ENCODE results near the gene COP1.
"Not testable (repeated sequence)": the region's sequence is repeated elsewhere in the genome, so short reads cannot be mapped to it uniquely, and the experiment has no call there.

COP1 gene

DNA sequence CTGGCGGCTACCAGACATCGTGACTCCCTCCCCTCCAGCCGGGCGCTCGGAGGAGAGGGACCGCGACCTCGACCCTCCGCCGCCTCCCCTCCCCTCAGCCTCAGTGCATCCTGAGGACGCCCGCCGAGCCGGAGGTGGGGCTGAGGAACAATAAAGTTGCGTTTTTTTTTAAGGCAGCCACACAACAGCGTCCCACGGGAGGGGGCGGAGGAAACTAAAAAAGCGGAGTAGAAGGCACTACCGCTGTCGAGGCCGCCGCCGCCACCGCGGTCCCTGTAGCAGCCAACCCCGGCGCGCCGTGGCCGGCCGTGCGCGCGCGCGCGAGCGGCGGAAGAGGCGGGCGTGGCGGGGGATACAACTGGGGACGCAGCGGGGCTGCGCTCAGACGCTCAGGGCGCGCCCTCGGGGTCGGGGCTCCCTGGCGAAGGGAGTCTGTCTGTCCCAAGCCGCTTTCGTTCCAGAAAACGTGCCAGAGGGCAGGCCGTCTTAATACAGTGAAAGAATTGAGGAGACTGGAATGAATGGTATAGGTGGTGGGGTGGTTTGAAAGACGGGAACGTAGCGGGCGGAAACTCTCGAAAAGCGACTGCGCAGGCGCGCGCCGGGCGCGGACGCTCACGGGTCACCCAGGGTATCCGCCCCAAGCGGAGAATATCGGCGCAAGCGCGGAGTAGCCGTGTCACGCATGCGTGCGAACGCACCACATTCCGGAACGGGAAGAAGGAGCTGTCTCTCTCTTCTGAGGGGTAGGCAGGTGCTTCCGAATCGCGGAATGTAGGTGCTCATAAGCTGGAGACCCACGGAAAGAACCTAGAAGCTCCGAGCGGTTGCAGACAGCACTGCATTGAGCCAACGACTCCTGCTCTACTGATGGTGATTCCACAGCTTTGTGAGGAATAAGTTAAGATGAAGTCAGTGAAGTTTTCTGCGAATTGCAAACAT, at the start of gene COP1:
COP1 (minus strand) TSS at position 326 of the 942 bp plus-strand sequence; CDS start at position 18, 308 bp downstream.
- Histone ChIP-seq H3K27me3 (ENCODE audit: low read depth) (no peaks in the 10 kb centered on the region), H3K36me3 (replicated peaks) (peaks cover 3% of the 10 kb centered on the region; the same call in 1 of the 2 replicates), H3K9me3 (no peaks in the 10 kb centered on the region), H3K4me3 (peak within 1 kb of the TSS; percentile 89), H3K4me1 (peaks cover 11% of the 10 kb centered on the region)
- in situ Hi-C loops (cut with MboI; ENCODE audit: low sequenced_read_pairs), result no loop called here
- DNase-seq (ENCODE audit: low spot score in 2 of 2), result peak; percentile 93 to 96

DNA sequence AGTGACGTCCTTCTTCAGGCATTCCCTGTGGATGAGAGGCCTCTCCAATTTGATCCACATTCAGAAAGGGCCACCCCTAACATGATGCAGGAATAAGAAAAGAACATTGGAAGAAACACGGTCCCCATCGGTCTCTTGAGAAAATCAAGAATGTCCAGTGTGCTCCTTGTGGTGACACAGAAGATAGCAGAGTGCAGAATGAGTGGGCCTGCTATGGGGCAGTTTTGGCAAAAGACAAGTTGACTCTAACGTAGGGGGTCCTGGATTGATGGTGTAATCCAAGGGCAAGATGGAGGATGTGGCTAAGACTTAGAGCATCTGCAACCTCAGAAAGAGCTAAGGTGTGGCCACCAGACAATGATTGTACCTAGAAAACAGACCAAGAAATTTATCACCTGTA, 45.1 kb upstream of the COP1 start:
- DNase-seq (ENCODE audit: low spot score in 2 of 2), result no peak
- Histone ChIP-seq H3K4me3 (no peak overlapping the region), H3K9me3 (no peaks in the 10 kb centered on the region), H3K27me3 (ENCODE audit: low read depth) (no peaks in the 10 kb centered on the region), H3K4me1 (no peaks in the 10 kb centered on the region), H3K36me3 (replicated peaks) (no peaks in the 10 kb centered on the region)
- in situ Hi-C loops (cut with MboI; ENCODE audit: low sequenced_read_pairs), result no loop called here

DNA sequence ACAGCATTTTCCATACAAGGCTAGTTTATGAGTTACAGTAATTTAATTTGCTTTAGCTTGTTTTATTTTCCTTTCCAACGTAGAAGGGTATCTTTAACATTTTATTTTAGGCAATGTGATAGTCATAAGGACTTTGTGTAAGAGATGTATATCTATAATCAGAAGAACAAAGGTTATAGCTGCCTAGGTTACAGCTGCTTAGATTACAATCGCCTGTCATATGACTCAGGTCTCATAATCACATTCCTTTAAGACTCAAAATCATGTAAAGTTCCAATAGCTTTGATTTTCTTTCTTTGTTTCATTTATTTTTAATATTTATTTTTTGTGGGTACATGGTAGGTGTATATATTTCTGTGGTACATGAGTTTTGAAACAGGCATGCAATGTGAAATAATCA, 37.8 kb upstream of the COP1 start:
- H3K9me3 ChIP-seq, result no peaks in the 10 kb centered on the region
- no peak for DNase-seq (ENCODE audit: low spot score in 2 of 2)
- peaks cover 6% of the 10 kb centered on the region; the same call in 1 of the 2 replicates for H3K4me1 ChIP-seq
- H3K4me3 ChIP-seq, result no peak overlapping the region
- H3K36me3 ChIP-seq (replicated peaks), result no peaks in the 10 kb centered on the region
- in situ Hi-C loops (cut with MboI; ENCODE audit: low sequenced_read_pairs), result no loop called here
- H3K27me3 ChIP-seq (ENCODE audit: low read depth), result no peaks in the 10 kb centered on the region; the same call in 1 of the 2 replicates

DNA sequence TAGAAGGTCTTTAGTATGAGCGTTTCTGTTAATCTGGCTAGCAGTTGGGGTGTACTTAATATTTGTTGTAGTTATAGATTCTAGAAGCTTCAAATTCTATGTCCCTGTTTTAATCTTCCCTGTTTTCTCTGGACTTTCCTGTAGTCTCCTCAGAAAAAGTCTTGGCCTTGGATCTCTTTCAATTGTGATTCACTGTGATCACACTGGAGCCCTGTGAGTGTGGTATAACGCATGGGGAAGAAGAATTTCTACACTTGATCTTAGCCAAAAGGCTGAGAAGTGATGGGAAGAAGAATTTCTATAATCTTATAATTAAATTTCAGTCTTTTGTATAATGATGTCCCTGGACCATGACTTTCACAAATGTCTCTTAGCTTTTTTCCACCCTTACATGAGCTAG, 36.7 kb upstream of the COP1 start:
- in situ Hi-C loops (cut with MboI; ENCODE audit: low sequenced_read_pairs), result no loop called here
- no peaks in the 10 kb centered on the region for H3K9me3 ChIP-seq
- DNase-seq (ENCODE audit: low spot score in 2 of 2), result no peak
- H3K4me1 ChIP-seq, result peaks cover 6% of the 10 kb centered on the region; the same call in 1 of the 2 replicates
- no peaks in the 10 kb centered on the region; the same call in 1 of the 2 replicates for H3K27me3 ChIP-seq (ENCODE audit: low read depth)
- no peaks in the 10 kb centered on the region for H3K36me3 ChIP-seq (replicated peaks)
- no peak overlapping the region for H3K4me3 ChIP-seq

DNA sequence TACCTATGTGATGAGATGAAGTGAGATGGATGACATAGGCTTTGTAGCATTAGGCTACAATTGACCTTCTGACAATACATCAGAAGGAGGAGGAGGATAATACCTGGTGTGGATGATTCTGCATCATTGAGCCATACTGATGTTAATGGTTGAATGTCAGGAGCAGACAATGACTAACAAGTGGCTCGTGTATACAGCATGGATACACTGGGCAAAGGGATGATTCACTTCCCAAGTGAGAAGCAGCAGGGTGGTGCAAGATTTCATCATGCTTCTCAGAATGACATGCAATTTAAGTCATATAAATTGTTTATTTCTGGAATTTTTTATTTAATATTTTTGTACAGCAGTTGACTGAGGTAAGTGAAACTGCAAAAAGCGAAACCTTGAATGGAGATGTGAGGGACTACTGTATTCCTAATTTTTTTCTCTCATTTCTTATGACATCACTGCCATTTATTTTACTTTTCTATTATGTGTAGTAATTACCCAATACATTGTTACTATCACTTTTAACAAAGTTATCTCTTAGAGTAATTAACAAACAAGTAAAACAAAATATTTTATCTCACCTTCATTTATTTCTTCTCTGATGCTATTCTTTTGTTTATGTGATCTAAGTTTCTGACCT, 34.4 kb upstream of the COP1 start:
- Histone ChIP-seq H3K36me3 (replicated peaks) (no peaks in the 10 kb centered on the region), H3K4me3 (no peak overlapping the region), H3K4me1 (peaks cover 6% of the 10 kb centered on the region; the same call in 1 of the 2 replicates), H3K9me3 (no peaks in the 10 kb centered on the region), H3K27me3 (ENCODE audit: low read depth) (no peaks in the 10 kb centered on the region; the same call in 1 of the 2 replicates)
- DNase-seq (ENCODE audit: low spot score in 2 of 2), result no peak
- in situ Hi-C loops (cut with MboI; ENCODE audit: low sequenced_read_pairs), result no loop called here

DNA sequence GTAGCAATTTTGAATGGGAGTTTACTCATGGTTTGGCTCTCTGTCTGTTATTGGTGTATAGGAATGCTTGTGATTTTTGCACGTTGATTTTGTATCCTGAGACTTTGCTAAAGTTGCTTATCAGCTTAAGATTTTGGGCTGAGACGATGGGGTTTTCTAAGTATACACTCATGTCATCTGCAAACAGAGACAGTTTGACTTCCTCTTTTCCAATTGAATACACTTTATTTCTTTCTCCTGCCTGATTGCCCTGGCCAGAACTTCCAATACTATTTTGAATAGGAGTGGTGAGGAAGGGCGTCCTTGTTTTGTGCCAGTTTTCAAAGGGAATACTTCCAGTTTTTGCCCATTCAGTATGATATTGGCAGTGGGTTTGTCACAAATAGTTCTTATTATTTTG, 26.6 kb upstream of the COP1 start:
- DNase-seq (ENCODE audit: low spot score in 2 of 2); H3K27me3 ChIP-seq (ENCODE audit: low read depth); H3K9me3 ChIP-seq; H3K4me3 ChIP-seq; in situ Hi-C loops (cut with MboI; ENCODE audit: low sequenced_read_pairs); H3K4me1 ChIP-seq; H3K36me3 ChIP-seq (replicated peaks): not testable (repeated sequence)

DNA sequence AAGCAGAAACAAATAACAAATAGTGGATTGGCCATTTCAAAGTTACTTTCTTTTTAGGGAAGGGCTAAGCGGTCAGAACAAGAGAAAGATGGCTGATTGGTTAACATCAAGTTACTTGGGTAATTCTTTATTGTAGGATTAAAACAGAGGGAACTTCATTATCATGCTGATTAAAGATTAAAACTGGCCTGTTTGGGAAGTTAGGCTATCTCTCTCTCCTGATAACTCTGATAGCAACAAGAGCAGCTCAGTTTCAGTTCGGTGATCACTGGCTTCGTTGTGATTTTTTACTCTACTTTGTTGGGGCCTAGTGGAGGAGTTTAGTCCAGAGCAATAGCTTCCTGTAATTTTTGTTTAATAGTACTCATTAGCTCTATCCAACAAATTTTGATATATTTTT, 20.5 kb upstream of the COP1 start:
- no peaks in the 10 kb centered on the region for H3K36me3 ChIP-seq (replicated peaks)
- H3K4me1 ChIP-seq, result peaks cover 13% of the 10 kb centered on the region
- H3K9me3 ChIP-seq, result no peaks in the 10 kb centered on the region
- in situ Hi-C loops (cut with MboI; ENCODE audit: low sequenced_read_pairs), result no loop called here
- peak in 1 of 2 experiments; percentile 72 for DNase-seq (ENCODE audit: low spot score in 2 of 2)
- no peaks in the 10 kb centered on the region for H3K27me3 ChIP-seq (ENCODE audit: low read depth)
- H3K4me3 ChIP-seq, result no peak overlapping the region

DNA sequence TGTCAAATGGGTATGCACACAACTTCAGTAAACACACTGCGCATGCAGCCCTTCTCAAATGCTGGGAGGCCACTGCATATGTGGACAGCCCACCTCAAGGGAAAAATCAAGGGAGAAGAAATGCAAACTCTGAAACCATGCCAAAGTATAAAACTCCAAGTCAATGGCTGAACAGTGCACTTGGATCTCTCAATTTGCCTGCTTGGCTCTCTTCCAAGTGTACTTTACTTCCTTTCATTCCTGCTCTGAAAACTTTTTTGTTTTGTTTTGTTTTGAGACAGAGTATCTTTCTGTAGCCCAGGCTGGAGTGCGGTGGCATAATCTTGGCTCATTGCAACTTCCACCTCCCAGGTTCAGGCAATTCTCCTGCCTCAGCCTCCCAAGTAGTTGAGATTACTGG, 18.8 kb upstream of the COP1 start:
- Histone ChIP-seq H3K4me1 (peaks cover 13% of the 10 kb centered on the region), H3K9me3 (no peaks in the 10 kb centered on the region), H3K27me3 (ENCODE audit: low read depth) (no peaks in the 10 kb centered on the region), H3K4me3 (no peak overlapping the region), H3K36me3 (replicated peaks) (no peaks in the 10 kb centered on the region)
- DNase-seq (ENCODE audit: low spot score in 2 of 2), result no peak
- in situ Hi-C loops (cut with MboI; ENCODE audit: low sequenced_read_pairs), result no loop called here

DNA sequence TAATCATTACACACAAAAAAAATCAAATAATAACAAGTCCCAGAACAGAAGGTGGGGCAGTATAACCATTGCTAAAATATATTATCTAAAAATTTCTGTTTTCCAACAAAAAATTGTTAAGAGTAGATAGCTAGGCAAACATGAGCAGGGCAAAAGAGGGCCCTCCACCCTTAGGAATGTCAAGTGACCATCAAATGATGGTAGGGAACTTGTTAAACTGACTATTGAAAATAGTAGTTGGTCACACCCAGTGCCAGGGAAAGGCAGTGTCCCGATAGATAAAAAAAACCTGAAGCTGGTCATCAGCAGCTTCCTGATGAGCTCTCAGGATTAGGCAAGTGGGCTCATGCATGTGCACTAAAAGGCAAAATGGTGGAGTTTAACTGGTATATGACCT, 18.4 kb upstream of the COP1 start:
- Histone ChIP-seq H3K27me3 (ENCODE audit: low read depth) (no peaks in the 10 kb centered on the region), H3K36me3 (replicated peaks) (no peaks in the 10 kb centered on the region)

DNA sequence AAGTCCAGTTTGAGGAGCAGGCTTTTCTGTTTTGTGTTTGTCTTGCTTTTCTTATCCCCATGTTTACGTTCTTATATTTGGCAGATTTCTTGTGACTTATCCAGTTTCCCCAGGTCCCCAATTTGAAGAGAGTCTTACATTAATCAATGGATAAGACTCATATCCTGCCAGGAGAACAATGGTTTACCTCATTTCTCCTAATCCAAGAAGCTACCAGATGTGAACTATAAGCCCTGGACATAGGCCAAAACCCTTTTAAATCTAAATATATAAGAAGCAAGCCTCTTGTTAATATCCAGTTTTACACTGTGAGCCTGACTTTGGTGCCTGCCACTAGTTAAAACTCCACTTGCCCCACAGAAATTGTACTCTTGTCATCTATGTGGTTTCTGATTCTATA, 15.1 kb upstream of the COP1 start:
- Histone ChIP-seq H3K4me1 (peaks cover 7% of the 10 kb centered on the region), H3K4me3 (no peak overlapping the region), H3K9me3 (no peaks in the 10 kb centered on the region), H3K27me3 (ENCODE audit: low read depth) (no peaks in the 10 kb centered on the region), H3K36me3 (replicated peaks) (no peaks in the 10 kb centered on the region)
- DNase-seq (ENCODE audit: low spot score in 2 of 2), result no peak
- in situ Hi-C loops (cut with MboI; ENCODE audit: low sequenced_read_pairs), result no loop called here

More for the DNA sequence above, 18.4 kb upstream of the COP1 start:
- no peak for DNase-seq (ENCODE audit: low spot score in 2 of 2)
- in situ Hi-C loops (cut with MboI; ENCODE audit: low sequenced_read_pairs), result no loop called here
- Histone ChIP-seq H3K4me1 (peaks cover 13% of the 10 kb centered on the region), H3K4me3 (no peak overlapping the region), H3K9me3 (no peaks in the 10 kb centered on the region)

DNA sequence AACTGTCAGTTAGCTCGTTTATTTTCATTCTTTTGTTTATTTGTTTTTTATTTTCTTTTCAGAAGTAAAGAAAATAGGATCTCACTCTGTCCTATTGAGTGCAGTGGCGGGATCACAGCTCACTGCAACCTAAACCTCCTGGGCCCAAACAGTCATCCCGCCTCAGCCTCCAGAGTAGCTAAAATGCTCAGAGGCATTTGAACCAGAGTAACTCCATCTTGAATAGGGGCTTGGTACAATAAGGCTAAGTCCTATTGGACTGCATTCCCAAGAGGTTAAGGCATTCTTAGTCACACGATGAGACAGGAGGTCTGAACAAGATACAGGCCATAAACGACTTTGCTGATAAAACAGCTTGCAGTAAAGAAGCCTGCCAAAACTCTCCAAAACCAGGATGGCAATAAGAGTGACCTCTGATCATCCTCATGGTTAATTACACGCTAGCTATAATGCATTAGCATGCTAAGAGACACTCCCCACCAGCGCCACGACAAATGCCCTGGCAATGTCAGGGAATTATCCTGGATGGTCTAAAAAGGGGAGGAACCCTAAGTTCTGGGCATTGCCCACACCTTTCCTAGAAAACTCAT, 13.1 kb upstream of the COP1 start:
- Histone ChIP-seq H3K27me3 (ENCODE audit: low read depth) (no peaks in the 10 kb centered on the region), H3K4me3 (no peak overlapping the region), H3K36me3 (replicated peaks) (no peaks in the 10 kb centered on the region), H3K4me1 (peaks cover 4% of the 10 kb centered on the region; the same call in 1 of the 2 replicates), H3K9me3 (no peaks in the 10 kb centered on the region)
- DNase-seq (ENCODE audit: low spot score in 2 of 2), result no peak
- in situ Hi-C loops (cut with MboI; ENCODE audit: low sequenced_read_pairs), result no loop called here

DNA sequence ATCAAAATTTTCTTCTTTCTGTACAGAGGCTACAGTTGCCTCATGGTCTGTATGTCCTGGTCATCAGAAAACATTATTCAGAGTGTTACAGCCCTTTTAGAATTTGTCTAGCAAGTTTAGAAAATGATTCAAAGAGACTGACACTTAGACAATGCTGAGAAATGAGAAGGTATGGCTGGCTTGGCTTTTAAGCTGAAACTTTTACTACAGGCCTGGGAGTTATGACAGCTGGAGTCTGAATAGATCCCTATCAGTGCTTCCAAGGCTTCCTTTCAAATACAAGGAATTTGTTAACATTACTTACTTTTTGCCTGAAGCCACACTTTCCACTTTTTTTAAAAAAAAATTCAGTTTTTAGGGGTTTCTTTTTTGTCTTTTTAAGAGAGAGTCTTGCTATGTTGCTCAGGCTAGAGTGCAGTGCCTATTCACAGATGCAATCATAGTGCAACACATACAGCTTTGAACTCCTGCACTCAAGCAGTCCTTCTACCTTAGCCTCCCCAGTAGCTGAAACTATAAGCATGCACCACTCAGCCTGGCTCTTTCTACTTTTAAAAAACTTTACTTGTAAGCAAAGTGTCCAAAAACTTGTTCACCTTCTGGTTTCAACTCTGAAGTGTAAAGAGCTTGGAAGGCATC, 10.5 kb upstream of the COP1 start:
- no peaks in the 10 kb centered on the region for H3K9me3 ChIP-seq
- H3K4me1 ChIP-seq, result no peaks in the 10 kb centered on the region
- DNase-seq (ENCODE audit: low spot score in 2 of 2), result no peak
- H3K4me3 ChIP-seq, result no peak overlapping the region
- no peaks in the 10 kb centered on the region for H3K36me3 ChIP-seq (replicated peaks)
- peaks cover 3% of the 10 kb centered on the region; the same call in 1 of the 2 replicates for H3K27me3 ChIP-seq (ENCODE audit: low read depth)
- in situ Hi-C loops (cut with MboI; ENCODE audit: low sequenced_read_pairs), result no loop called here

DNA sequence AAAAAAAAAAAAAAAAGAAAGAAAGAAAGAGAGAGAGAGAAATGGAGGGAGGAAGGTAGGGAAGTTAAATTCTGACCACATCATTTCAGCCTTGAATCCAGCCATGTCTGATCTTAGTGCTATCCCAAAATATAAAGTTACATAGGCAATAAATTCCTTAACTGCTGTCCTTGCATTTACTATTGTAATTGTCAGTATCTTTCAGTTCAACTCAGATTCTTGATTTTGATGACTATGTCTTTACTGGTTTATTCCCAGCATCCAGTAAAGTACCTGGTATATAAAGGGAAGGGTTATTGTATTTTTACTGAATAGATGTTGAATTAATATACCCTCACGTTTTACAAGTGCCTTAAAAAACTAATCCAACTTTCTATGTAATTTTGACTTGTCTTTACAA, 8.9 kb upstream of the COP1 start:
- H3K36me3 ChIP-seq (replicated peaks), result no peaks in the 10 kb centered on the region
- no peaks in the 10 kb centered on the region for H3K9me3 ChIP-seq
- in situ Hi-C loops (cut with MboI; ENCODE audit: low sequenced_read_pairs), result no loop called here
- DNase-seq (ENCODE audit: low spot score in 2 of 2), result no peak
- H3K4me1 ChIP-seq, result no peaks in the 10 kb centered on the region
- H3K27me3 ChIP-seq (ENCODE audit: low read depth), result peaks cover 3% of the 10 kb centered on the region; the same call in 1 of the 2 replicates
- no peak overlapping the region for H3K4me3 ChIP-seq
